WTC11 (cell line): ENCODE measurements around the gene GABRG3.

ENCODE experiments used
- NR3C1 ChIP-seq: sonication (generic); formaldehyde crosslinking; conservative IDR thresholded peaks from 2 replicates; pipeline ENCODE4 v1.8.1; 2023; ENCODE audit warnings: low read depth, mild to moderate bottlenecking, missing genetic modification reagents
- TF ChIP-seq, protein P1 (sequence below): fragments of 200-600 bp; IDR thresholded peaks from 2 replicates; pipeline ENCODE4 v1.8.0; 2022; ENCODE audit warnings: antibody characterized with exemption
- TF ChIP-seq, protein P2 (sequence below): sonication (generic); formaldehyde crosslinking; IDR thresholded peaks from 2 replicates; pipeline ENCODE4 v1.8.0; 2022; ENCODE audit warnings: mild to moderate bottlenecking, missing genetic modification reagents

DNA sequence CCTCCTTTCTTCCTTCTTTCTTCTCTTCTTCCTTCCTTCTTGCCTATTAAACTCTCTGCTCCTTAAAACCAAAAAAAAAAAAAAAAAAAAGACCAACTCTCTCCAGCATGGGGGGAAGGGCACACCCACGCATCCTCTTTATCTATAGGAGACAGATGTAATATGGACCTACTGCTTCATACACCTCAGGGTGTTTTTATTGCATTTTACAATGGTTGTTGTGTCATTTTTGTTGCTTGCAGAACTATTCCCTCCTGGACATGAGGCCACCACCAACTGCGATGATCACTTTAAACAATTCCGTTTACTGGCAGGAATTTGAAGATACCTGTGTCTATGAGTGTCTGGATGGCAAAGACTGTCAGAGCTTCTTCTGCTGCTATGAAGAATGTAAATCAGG is 561.4 kb downstream of the GABRG3 start:
- TF ChIP-seq, protein P1, sequence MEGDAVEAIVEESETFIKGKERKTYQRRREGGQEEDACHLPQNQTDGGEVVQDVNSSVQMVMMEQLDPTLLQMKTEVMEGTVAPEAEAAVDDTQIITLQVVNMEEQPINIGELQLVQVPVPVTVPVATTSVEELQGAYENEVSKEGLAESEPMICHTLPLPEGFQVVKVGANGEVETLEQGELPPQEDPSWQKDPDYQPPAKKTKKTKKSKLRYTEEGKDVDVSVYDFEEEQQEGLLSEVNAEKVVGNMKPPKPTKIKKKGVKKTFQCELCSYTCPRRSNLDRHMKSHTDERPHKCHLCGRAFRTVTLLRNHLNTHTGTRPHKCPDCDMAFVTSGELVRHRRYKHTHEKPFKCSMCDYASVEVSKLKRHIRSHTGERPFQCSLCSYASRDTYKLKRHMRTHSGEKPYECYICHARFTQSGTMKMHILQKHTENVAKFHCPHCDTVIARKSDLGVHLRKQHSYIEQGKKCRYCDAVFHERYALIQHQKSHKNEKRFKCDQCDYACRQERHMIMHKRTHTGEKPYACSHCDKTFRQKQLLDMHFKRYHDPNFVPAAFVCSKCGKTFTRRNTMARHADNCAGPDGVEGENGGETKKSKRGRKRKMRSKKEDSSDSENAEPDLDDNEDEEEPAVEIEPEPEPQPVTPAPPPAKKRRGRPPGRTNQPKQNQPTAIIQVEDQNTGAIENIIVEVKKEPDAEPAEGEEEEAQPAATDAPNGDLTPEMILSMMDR, result no peak
- no peak for TF ChIP-seq NR3C1 (CRISPR knock-in tag)
- TF ChIP-seq, protein P2, sequence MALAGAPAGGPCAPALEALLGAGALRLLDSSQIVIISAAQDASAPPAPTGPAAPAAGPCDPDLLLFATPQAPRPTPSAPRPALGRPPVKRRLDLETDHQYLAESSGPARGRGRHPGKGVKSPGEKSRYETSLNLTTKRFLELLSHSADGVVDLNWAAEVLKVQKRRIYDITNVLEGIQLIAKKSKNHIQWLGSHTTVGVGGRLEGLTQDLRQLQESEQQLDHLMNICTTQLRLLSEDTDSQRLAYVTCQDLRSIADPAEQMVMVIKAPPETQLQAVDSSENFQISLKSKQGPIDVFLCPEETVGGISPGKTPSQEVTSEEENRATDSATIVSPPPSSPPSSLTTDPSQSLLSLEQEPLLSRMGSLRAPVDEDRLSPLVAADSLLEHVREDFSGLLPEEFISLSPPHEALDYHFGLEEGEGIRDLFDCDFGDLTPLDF (CRISPR knock-in tag), result no peak
